ENCODE results near the gene SERPINB1. TPM values are rescaled to one million over a fixed set of nuclear protein-coding genes. Genes with fewer than 3 reads are reported as not detected.

SERPINB1 gene
- total RNA-seq, 3 donors from 2014 or later (not counting 1 experiment from before 2014, with no cell fraction given), result 74.8 to 80.2 (median 78.1) TPM

DNA sequence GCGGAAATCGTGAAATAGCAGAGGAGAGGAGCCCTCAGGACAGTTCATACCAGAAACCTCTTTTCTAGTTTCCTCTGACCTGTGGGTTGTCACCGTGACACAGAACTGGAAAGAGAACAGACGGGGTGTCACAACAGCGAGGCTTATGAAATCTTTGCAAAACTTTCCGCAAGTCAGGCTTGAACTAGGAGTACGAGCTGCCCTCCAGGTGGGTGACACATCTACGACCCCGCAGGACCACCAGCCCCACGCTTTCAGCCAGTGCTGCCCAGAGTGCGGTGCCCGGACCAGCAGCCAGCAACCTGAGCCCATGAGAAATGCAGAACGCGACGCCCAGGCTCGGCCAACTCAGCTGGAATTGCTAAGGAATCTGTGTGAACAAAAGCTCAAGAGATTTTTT, 45.7 kb downstream of the SERPINB1 start:
- Histone ChIP-seq H3K4me1 (ENCODE audit: control insufficient read depth, insufficient read depth, low read length) (peaks cover 87% of the 10 kb centered on the region), H3K27ac (ENCODE audit: low read length) (no peak overlapping the region), H3K4me3 (ENCODE audit: low read length) (no peak overlapping the region), H3K36me3 (ENCODE audit: control insufficient read depth, insufficient read depth, low read length) (no peaks in the 10 kb centered on the region), H3K27me3 (ENCODE audit: control insufficient read depth, insufficient read depth, low read length) (no peaks in the 10 kb centered on the region), H3K9me3 (ENCODE audit: control insufficient read depth, insufficient read depth, low read length) (no peaks in the 10 kb centered on the region)
- Mint-ChIP-seq H3K4me3 (peak overlapping the region; percentile 59), H3K36me3 (no peaks in the 10 kb centered on the region), H3K4me1 (peaks cover 61 to 68% of the 10 kb centered on the region in 2 donors), H3K27ac (peak overlapping the region; percentile 80 to 85), H3K9me3 (no peaks in the 10 kb centered on the region), H3K27me3 (ENCODE audit: low read depth in 2 of 2) (no peaks in the 10 kb centered on the region)
- DNase-seq (no peak), ATAC-seq (no peak)
- intact Hi-C loops (cut with micrococcal nuclease), result loop anchor here (10.0 kb wide), 1 partner anchor 259 kb away; no protein-coding TSS in a partner anchor
- WGBS (ENCODE audit: insufficient coverage), result 73% methylated on average over 16 of the region's 16 CpGs
- TF ChIP-seq, protein P1, sequence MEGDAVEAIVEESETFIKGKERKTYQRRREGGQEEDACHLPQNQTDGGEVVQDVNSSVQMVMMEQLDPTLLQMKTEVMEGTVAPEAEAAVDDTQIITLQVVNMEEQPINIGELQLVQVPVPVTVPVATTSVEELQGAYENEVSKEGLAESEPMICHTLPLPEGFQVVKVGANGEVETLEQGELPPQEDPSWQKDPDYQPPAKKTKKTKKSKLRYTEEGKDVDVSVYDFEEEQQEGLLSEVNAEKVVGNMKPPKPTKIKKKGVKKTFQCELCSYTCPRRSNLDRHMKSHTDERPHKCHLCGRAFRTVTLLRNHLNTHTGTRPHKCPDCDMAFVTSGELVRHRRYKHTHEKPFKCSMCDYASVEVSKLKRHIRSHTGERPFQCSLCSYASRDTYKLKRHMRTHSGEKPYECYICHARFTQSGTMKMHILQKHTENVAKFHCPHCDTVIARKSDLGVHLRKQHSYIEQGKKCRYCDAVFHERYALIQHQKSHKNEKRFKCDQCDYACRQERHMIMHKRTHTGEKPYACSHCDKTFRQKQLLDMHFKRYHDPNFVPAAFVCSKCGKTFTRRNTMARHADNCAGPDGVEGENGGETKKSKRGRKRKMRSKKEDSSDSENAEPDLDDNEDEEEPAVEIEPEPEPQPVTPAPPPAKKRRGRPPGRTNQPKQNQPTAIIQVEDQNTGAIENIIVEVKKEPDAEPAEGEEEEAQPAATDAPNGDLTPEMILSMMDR (IDR thresholded peaks at IDR 0.05), result no peak

DNA sequence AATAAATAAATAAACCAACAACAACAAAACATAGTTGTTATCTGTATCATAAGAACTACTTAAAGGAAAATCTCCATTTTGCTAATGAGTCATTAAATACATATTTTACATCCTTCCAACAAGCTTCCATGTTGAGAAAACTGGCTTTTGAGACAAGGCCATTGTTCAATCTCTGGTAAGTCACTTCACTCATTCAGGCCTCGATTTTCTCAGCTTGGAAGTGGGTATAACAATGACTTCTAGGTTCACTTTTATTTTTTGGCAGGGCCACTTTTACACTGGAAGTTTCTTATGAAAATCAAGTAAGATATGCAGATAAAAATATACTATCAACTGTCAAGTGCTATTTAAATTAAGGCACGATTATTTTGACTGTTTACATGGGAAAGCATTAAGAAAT, 46.5 kb downstream of the SERPINB1 start:
- TF ChIP-seq, protein P1 (IDR thresholded peaks at IDR 0.05), result no peak
- H3K9me3 ChIP-seq (ENCODE audit: control insufficient read depth, insufficient read depth, low read length), result no peaks in the 10 kb centered on the region
- no peak overlapping the region for H3K4me3 ChIP-seq (ENCODE audit: low read length)
- Mint-ChIP-seq H3K4me3 (peak overlapping the region; percentile 59), H3K9me3 (no peaks in the 10 kb centered on the region), H3K27ac (peak overlapping the region; percentile 80 to 85), H3K36me3 (no peaks in the 10 kb centered on the region), H3K27me3 (ENCODE audit: low read depth in 2 of 2) (no peaks in the 10 kb centered on the region), H3K4me1 (peaks cover 62 to 65% of the 10 kb centered on the region in 2 donors)
- ATAC-seq, result no peak
- no peaks in the 10 kb centered on the region for H3K36me3 ChIP-seq (ENCODE audit: control insufficient read depth, insufficient read depth, low read length)
- intact Hi-C loops (cut with micrococcal nuclease), result loop anchor here (10.0 kb wide), 1 partner anchor 260 kb away; no protein-coding TSS in a partner anchor
- 88% methylated on average over 2 of the region's 2 CpGs for WGBS (ENCODE audit: insufficient coverage)
- DNase-seq, result no peak
- H3K27me3 ChIP-seq (ENCODE audit: control insufficient read depth, insufficient read depth, low read length), result no peaks in the 10 kb centered on the region
- peaks cover 83% of the 10 kb centered on the region for H3K4me1 ChIP-seq (ENCODE audit: control insufficient read depth, insufficient read depth, low read length)
- H3K27ac ChIP-seq (ENCODE audit: low read length), result no peak overlapping the region

DNA sequence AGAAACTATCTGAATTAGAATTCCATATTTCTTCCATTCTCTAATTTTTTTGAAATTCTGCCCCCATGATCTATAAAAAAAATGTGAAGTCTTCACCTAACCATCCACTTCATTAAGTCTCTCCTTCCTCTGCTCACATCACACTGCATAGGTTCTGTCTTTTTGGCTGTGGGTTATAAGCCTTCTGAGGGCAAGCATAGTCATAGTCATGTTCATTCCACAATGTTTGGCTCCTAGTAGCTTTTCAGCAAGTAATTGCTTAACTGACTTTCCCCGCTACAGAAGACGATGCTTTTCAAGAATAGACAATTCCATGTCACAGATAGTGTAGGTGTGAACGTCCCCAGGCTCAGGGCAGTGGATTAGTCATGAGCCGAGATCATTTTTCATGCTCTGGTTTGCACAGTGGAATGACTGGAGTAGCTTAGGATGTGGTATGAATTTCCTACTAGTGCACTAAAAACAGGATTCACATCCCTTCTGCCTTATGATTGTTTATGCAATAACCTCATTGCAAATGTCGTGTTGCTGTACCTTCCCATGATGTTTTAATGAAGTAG, 47.4 kb downstream of the SERPINB1 start:
- no peaks in the 10 kb centered on the region for H3K9me3 Mint-ChIP-seq
- H3K36me3 Mint-ChIP-seq, result no peaks in the 10 kb centered on the region
- peaks cover 53 to 57% of the 10 kb centered on the region in 2 donors for H3K4me1 Mint-ChIP-seq
- H3K36me3 ChIP-seq (ENCODE audit: control insufficient read depth, insufficient read depth, low read length), result no peaks in the 10 kb centered on the region
- TF ChIP-seq, protein P1 (IDR thresholded peaks at IDR 0.05), result no peak
- H3K27ac Mint-ChIP-seq, result peak overlapping the region; percentile 93 to 94
- no peaks in the 10 kb centered on the region for H3K27me3 Mint-ChIP-seq (ENCODE audit: low read depth in 2 of 2)
- H3K4me3 ChIP-seq (ENCODE audit: low read length), result no peak overlapping the region
- intact Hi-C loops (cut with micrococcal nuclease), result loop anchor here (5.0 to 10.0 kb wide), 3 partner anchors 63 to 261 kb away; no protein-coding TSS in a partner anchor
- DNase-seq, result no peak
- peaks cover 74% of the 10 kb centered on the region for H3K4me1 ChIP-seq (ENCODE audit: control insufficient read depth, insufficient read depth, low read length)
- H3K27me3 ChIP-seq (ENCODE audit: control insufficient read depth, insufficient read depth, low read length), result no peaks in the 10 kb centered on the region
- H3K9me3 ChIP-seq (ENCODE audit: control insufficient read depth, insufficient read depth, low read length), result no peaks in the 10 kb centered on the region
- H3K4me3 Mint-ChIP-seq, result peak overlapping the region; percentile 67
- WGBS (ENCODE audit: insufficient coverage), result 89% methylated on average over 4 of the region's 5 CpGs
- peak overlapping the region; percentile 73 for H3K27ac ChIP-seq (ENCODE audit: low read length)
- ATAC-seq, result peak in 1 of 3 donors; percentile 6
